H1 (cell line): Measurements from ENCODE around the gene GALNT7. TPM values are rescaled to one million over a fixed set of nuclear protein-coding genes. Genes with fewer than 3 reads are reported as not detected.

Experiments used
- CTCF ChIA-PET: fragments of 300-600 bp; sonication (Branson Sonifier 250); formaldehyde crosslinking; loops from one replicate; lab custom pipeline; 2021; ENCODE audit not compliant: partially characterized antibody; lab: Charles Lee
- POLR2A ChIA-PET: fragments of 300-600 bp; sonication (Branson Sonifier 250); formaldehyde crosslinking; loops from one replicate; lab custom pipeline; 2021; ENCODE audit warnings: inconsistent platforms; ENCODE audit not compliant: partially characterized antibody; lab: Charles Lee
- DNase-seq, 2 experiments: peaks; one replicate each; pipeline versions ENCODE4 v3.0.0 to v3.0.0-alpha.2; 2010 to 2022; ENCODE audit warnings: low spot score in 2 of 2, low read depth in 1 of 2, mixed read lengths in 1 of 2
- FAIRE-seq: peaks from 2 replicates; lab custom pipeline; 2011; peaks lifted over from hg19 to GRCh38; lab: Jason Lieb, UNC
- H2AFZ ChIP-seq: 2 replicates; pipeline ENCODE4 v1.8.1; 2012; ENCODE audit warnings: low read length, inconsistent platforms
- H2AK5ac ChIP-seq: 2 replicates; pipeline ENCODE4 v1.6.1; 2013; ENCODE audit warnings: low read depth, low read length
- H2BK120ac ChIP-seq: replicated peaks from 2 replicates; pipeline ENCODE3; 2013; ENCODE audit warnings: low read depth, low read length, inconsistent platforms
- H2BK12ac ChIP-seq: 2 replicates; pipeline ENCODE4 v1.6.1; 2013; ENCODE audit warnings: low read depth, low read length
- H2BK15ac ChIP-seq: 2 replicates; pipeline ENCODE4 v1.6.1; 2013; ENCODE audit warnings: low read length
- H2BK20ac ChIP-seq: 2 replicates; pipeline ENCODE4 v1.6.1; 2013; ENCODE audit warnings: low read length
- H2BK5ac ChIP-seq: 2 replicates; pipeline ENCODE4 v1.6.1; 2013; ENCODE audit warnings: low read depth, low read length
- H3K14ac ChIP-seq: 2 replicates; pipeline ENCODE4 v1.6.1; 2013; ENCODE audit warnings: inconsistent platforms; ENCODE audit not compliant: insufficient read length
- H3K18ac ChIP-seq: 2 replicates; pipeline ENCODE4 v1.6.1; 2013; ENCODE audit warnings: low read length; ENCODE audit errors: extremely low read depth
- H3K23ac ChIP-seq: 2 replicates; pipeline ENCODE4 v1.6.1; 2013; ENCODE audit warnings: inconsistent platforms; ENCODE audit not compliant: insufficient read length
- H3K23me2 ChIP-seq: 2 replicates; pipeline ENCODE4 v1.6.1; 2013; ENCODE audit warnings: low read depth, low read length
- H3K27ac ChIP-seq: 2 replicates; pipeline ENCODE4 v1.6.1; 2011; ENCODE audit warnings: low read depth, low read length, inconsistent platforms
- H3K27me3 ChIP-seq, 4 experiments: replicated peaks in 1 of 4; 1 replicate in 1 of 4; 2 replicates in 3 of 4; pipeline versions ENCODE4 v1.6.1 to v1.8.1; 2011 to 2013; ENCODE audit warnings: low read length in 3 of 4, mild to moderate bottlenecking in 3 of 4, inconsistent platforms in 2 of 4, mixed read lengths in 2 of 4, moderate library complexity in 1 of 4; ENCODE audit not compliant: control insufficient read depth in 3 of 4, insufficient read depth in 3 of 4; ENCODE audit errors: extremely low read depth in 1 of 4
- H3K36me3 ChIP-seq, 4 experiments: 2 replicates each; pipeline versions ENCODE4 v1.6.1 to v1.8.1; 2011 to 2013; ENCODE audit warnings: mild to moderate bottlenecking in 4 of 4, low read length in 3 of 4, moderate library complexity in 2 of 4, control low read depth in 1 of 4, inconsistent platforms in 1 of 4; ENCODE audit not compliant: insufficient read depth in 4 of 4, control insufficient read depth in 2 of 4
- H3K4ac ChIP-seq: replicated peaks from 2 replicates; pipeline ENCODE3; 2013; ENCODE audit warnings: low read length, low read depth, mixed read lengths, inconsistent platforms; ENCODE audit not compliant: insufficient read length
- H3K4me1 ChIP-seq, 4 experiments: replicated peaks in 1 of 4; 1 replicate in 1 of 4; 2 replicates in 3 of 4; pipeline versions ENCODE4 v1.6.1 to v1.8.1; 2011 to 2013; ENCODE audit warnings: low read length in 3 of 4, inconsistent platforms in 2 of 4, mixed read lengths in 1 of 4; ENCODE audit not compliant: insufficient read depth in 4 of 4, control insufficient read depth in 3 of 4
- H3K4me2 ChIP-seq, 2 experiments: 2 replicates each; pipeline versions ENCODE4 v1.6.1 to v1.8.1; 2011 to 2013; ENCODE audit warnings: low read depth in 2 of 2, low read length in 2 of 2, control low read depth in 1 of 2, inconsistent platforms in 1 of 2, mild to moderate bottlenecking in 1 of 2; ENCODE audit not compliant: insufficient read depth in 1 of 2
- H3K4me3 ChIP-seq, 4 experiments: fragments of 200-600, 300-600 bp in 1 of 4; sonication (generic), shearing (Covaris generic), sonication (Bioruptor Twin) in 1 of 4; 2 replicates each; pipeline versions ENCODE4 v1.5.1 to v1.8.1; 2011 to 2016; ENCODE audit warnings: low read length in 4 of 4, low read depth in 3 of 4, control low read depth in 2 of 4, inconsistent platforms in 2 of 4, mild to moderate bottlenecking in 2 of 4, mixed read lengths in 1 of 4, moderate library complexity in 1 of 4; ENCODE audit not compliant: insufficient read depth in 2 of 4; ENCODE audit errors: extremely low read depth in 1 of 4
- H3K56ac ChIP-seq: replicated peaks from 2 replicates; pipeline ENCODE3; 2013; ENCODE audit warnings: low read depth, mild to moderate bottlenecking, mixed read lengths, low read length, inconsistent platforms; ENCODE audit not compliant: insufficient read length
- H3K79me1 ChIP-seq: 2 replicates; pipeline ENCODE4 v1.6.1; 2013; ENCODE audit warnings: low read depth, low read length, control low read depth
- H3K79me2 ChIP-seq, 2 experiments: 2 replicates each; pipeline versions ENCODE4 v1.6.1 to v1.8.1; 2012 to 2013; ENCODE audit warnings: low read length in 2 of 2, mild to moderate bottlenecking in 2 of 2, inconsistent platforms in 1 of 2; ENCODE audit not compliant: insufficient read depth in 2 of 2, control insufficient read depth in 1 of 2
- H3K9ac ChIP-seq, 4 experiments: replicated peaks in 1 of 4; 1 replicate in 1 of 4; 2 replicates in 3 of 4; pipeline versions ENCODE4 v1.6.1 to v1.8.1; 2011 to 2013; ENCODE audit warnings: low read depth in 3 of 4, low read length in 3 of 4, control low read depth in 2 of 4, mild to moderate bottlenecking in 2 of 4, moderate library complexity in 2 of 4, inconsistent platforms in 1 of 4; ENCODE audit errors: extremely low read depth in 1 of 4
- H3K9me3 ChIP-seq, 2 experiments: 2 replicates each; pipeline versions ENCODE4 v1.6.1 to v1.8.1; 2012 to 2013; ENCODE audit warnings: mild to moderate bottlenecking in 2 of 2, moderate library complexity in 2 of 2, control low read depth in 1 of 2, inconsistent platforms in 1 of 2, low read depth in 1 of 2, low read length in 1 of 2, mixed read lengths in 1 of 2; ENCODE audit not compliant: insufficient read depth in 2 of 2
- H4K20me1 ChIP-seq, 2 experiments: replicated peaks in 1 of 2; 2 replicates each; pipeline versions ENCODE3 to v1.8.1; 2011 to 2013; ENCODE audit warnings: inconsistent platforms in 2 of 2, low read length in 2 of 2, mild to moderate bottlenecking in 1 of 2; ENCODE audit not compliant: insufficient read depth in 2 of 2, control insufficient read depth in 1 of 2
- H4K5ac ChIP-seq: 2 replicates; pipeline ENCODE4 v1.6.1; 2013; ENCODE audit warnings: low read length, low read depth, mixed read lengths, inconsistent platforms; ENCODE audit not compliant: insufficient read length
- H4K8ac ChIP-seq: 2 replicates; pipeline ENCODE4 v1.8.0; 2013; ENCODE audit warnings: mild to moderate bottlenecking, moderate library complexity, low read length, inconsistent platforms; ENCODE audit not compliant: insufficient read depth; ENCODE audit errors: extremely low read depth
- H4K91ac ChIP-seq: replicated peaks from 2 replicates; pipeline ENCODE3; 2013; ENCODE audit warnings: low read length, mixed read lengths, inconsistent platforms; ENCODE audit not compliant: insufficient read length
- WGBS, 2 experiments: shearing (Covaris generic) in 1 of 2; methylation state at CpG; one replicate each; pipeline versions ENCODE4 v1.1.6 to v1.1.7; 2013 to 2015; ENCODE audit warnings: low lambda C conversion rate in 2 of 2, mixed read lengths in 2 of 2, inconsistent platforms in 1 of 2, low coverage in 1 of 2, missing lambda C conversion rate in 1 of 2; ENCODE audit not compliant: insufficient replicate concordance in 2 of 2, insufficient coverage in 1 of 2, insufficient read length in 1 of 2; ENCODE audit errors: extremely low coverage in 1 of 2, missing lambda C conversion rate in 1 of 2; 5-methylcytosine and 5-hydroxymethylcytosine counted together
- polyA plus RNA-seq, 7 experiments: library from polyadenylated mRNA; depleted of rRNA in 3 of 7; stranded (reverse) in 5 of 7; unstranded in 2 of 7; fragments of >200 nt in 5 of 7; fragments of 200-250 nt in 2 of 7; gene quantifications; 1 replicate in 5 of 7; 2 replicates in 1 of 7; 4 replicates in 1 of 7; pipeline versions ENCODE4 v1.2.1 to v1.2.3, GENCODE V29; 2011 to 2013; ENCODE audit warnings: missing spikeins in 2 of 7, mixed read lengths in 2 of 7
- total RNA-seq: library from RNA; stranded (reverse); fragmentation: NEBNext Ultra II Directional; extraction: Animal tissue kit (Norgen Biotek cat#: 25700); gene quantifications from 2 replicates; pipeline ENCODE4 v1.2.1, GENCODE V29; 2021

Gene GALNT7
- total and polyA plus RNA-seq, 2 of the 8 experiments (the other 6 are each of a cell fraction or from before 2014, with no cell fraction given), result 22.4 to 85.5 TPM

DNA sequence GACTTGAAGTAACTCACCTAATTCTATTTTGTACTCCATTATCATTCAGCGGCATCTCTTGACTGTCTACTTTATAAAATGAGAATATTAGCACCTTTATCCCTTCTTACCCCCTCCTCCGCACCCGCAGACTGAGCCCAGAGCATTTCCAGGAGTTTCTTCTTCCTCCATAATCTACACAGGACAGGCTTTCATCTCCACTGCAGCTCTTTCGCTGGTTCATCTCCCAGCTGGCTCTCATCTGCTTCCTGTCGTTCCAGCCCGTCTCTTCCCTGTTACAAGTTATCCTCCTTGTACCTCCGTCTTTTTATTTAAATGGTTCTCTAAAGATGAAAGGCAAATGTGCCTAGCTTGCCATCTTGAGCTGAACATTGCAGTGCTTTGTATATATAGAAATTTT lies 39.8 kb downstream of the GALNT7 start:
- Histone ChIP-seq H2AFZ (no peak overlapping the region), H3K36me3 (no peaks in the 10 kb centered on the region; a peak in 2 of 8 replicates), H3K4me3 (no peak overlapping the region), H3K27ac (no peak overlapping the region), H2BK20ac (no peak overlapping the region), H3K14ac (no peak overlapping the region), H4K8ac (no peak overlapping the region), H4K20me1 (peaks cover 3 to 20% of the 10 kb centered on the region in 2 experiments), H3K79me2 (peaks cover 4 to 99% of the 10 kb centered on the region in 2 experiments), H3K4me1 (peaks cover 3 to 15% (median 9%) of the 10 kb centered on the region in 4 experiments; a peak in 5 of 7 replicates), H4K5ac (no peak overlapping the region), H2AK5ac (no peak overlapping the region), H3K4ac (no peak overlapping the region), H2BK12ac (no peak overlapping the region), H3K79me1 (peaks cover 6% of the 10 kb centered on the region; the same call in 1 of the 2 replicates), H3K56ac (no peak overlapping the region), H3K9me3 (no peaks in the 10 kb centered on the region; a peak in 1 of 4 replicates), H3K9ac (no peak overlapping the region), H3K4me2 (no peak overlapping the region), H3K18ac (no peak overlapping the region), H4K91ac (no peak overlapping the region), H3K23ac (no peak overlapping the region), H2BK5ac (no peak overlapping the region), H3K27me3 (no peaks in the 10 kb centered on the region), H2BK15ac (no peak overlapping the region), H2BK120ac (no peak overlapping the region), H3K23me2 (no peaks in the 10 kb centered on the region)
- 77% methylated on average over 7 of the region's 7 CpGs; no CpG with 5 or more reads in 1 of the 2 experiments for WGBS, 2 experiments
- ChIA-PET CTCF (interaction anchor here (0.8 kb wide), 1 partner anchor 53 kb away, joined by 3 read pairs; no protein-coding TSS in a partner anchor), POLR2A (no interaction called here)
- FAIRE-seq (no peak), DNase-seq (no peak)
